Bladder microvascular endothelial cell (primary cell): ENCODE results near the gene CCSER2. TPM values are rescaled to one million over a fixed set of nuclear protein-coding genes. Genes with fewer than 3 reads are reported as not detected.

Experiments used
- total RNA-seq: library from RNA; depleted of rRNA; stranded (reverse); fragments of >200 nt; gene quantifications from 2 replicates; pipeline ENCODE4 v1.2.3, GENCODE V29; 2014

Gene CCSER2
- 11.2 and 45.4 TPM in 2 replicates for total RNA-seq

GRCh38 chr10:84328418-84329195 lies at the start of gene CCSER2:
Gene CCSER2, plus strand, starts transcription at chr10:84328589. Its CDS starts 42,464 bp downstream, at chr10:84371053.

Other genes starting within 250 kb of the CCSER2 start
- gene GHITM, start 189.1 kb upstream of the CCSER2 start, total RNA-seq: 140 and 165 TPM in 2 replicates
- gene GPR15LG, start 154.8 kb upstream of the CCSER2 start, total RNA-seq: not detected in 2 replicates
- gene CDHR1, start 134.1 kb upstream of the CCSER2 start, total RNA-seq: under 0.01 and 0.13 TPM in 2 replicates
- gene LRIT2, start 103.0 kb upstream of the CCSER2 start, total RNA-seq: not detected in 2 replicates
- not detected in 2 replicates for gene LRIT1, start 87.0 kb upstream of the CCSER2 start, total RNA-seq
- not detected in 2 replicates for gene RGR, start 83.5 kb upstream of the CCSER2 start, total RNA-seq